Measurements from ENCODE around the gene MAP7D3.
"Not testable (repeated sequence)": the region's sequence is repeated elsewhere in the genome, so short reads cannot be mapped to it uniquely, and the experiment has no call there.

Gene MAP7D3

GRCh38 chrX:136246201-136246600 lies 5.0 kb downstream of the MAP7D3 start:
- DNase-seq, result no peak

GRCh38 chrX:136237849-136238248 lies 13.4 kb downstream of the MAP7D3 start:
- not testable (repeated sequence) for DNase-seq

- DNase-seq, result no peak
Measured at GRCh38 chrX:136237074-136237473, 14.1 kb downstream of the MAP7D3 start.

- no peak for DNase-seq
Measured at GRCh38 chrX:136228839-136229207, 22.4 kb downstream of the MAP7D3 start.

- DNase-seq, result peak; percentile 28
Measured at GRCh38 chrX:136227948-136228838, 23.0 kb downstream of the MAP7D3 start.

- no peak for DNase-seq
Measured at GRCh38 chrX:136227074-136227473, 24.1 kb downstream of the MAP7D3 start.

- no peak for DNase-seq
Measured at GRCh38 chrX:136221851-136222513, 29.2 kb downstream of the MAP7D3 start.

- DNase-seq, result no peak
Measured at GRCh38 chrX:136220951-136221350, 30.2 kb downstream of the MAP7D3 start.

- no peak for DNase-seq
Measured at GRCh38 chrX:136220540-136220939, 30.7 kb downstream of the MAP7D3 start.

- no peak for DNase-seq
Measured at GRCh38 chrX:136219893-136220292, 31.3 kb downstream of the MAP7D3 start.

- no peak for DNase-seq
Measured at GRCh38 chrX:136215559-136215958, 35.6 kb downstream of the MAP7D3 start.

- no peak for DNase-seq
Measured at GRCh38 chrX:136214551-136214950, 36.6 kb downstream of the MAP7D3 start.

- DNase-seq, result no peak
Measured at GRCh38 chrX:136212557-136213111, 38.6 kb downstream of the MAP7D3 start.

- no peak for DNase-seq
Measured at GRCh38 chrX:136211766-136212556, 39.2 kb downstream of the MAP7D3 start.

- DNase-seq, result no peak
Measured at GRCh38 chrX:136210806-136211205, 40.4 kb downstream of the MAP7D3 start.

GRCh38 chrX:136210243-136210642 lies 41.0 kb downstream of the MAP7D3 start:
- DNase-seq, result no peak

GRCh38 chrX:136209751-136210150 lies 41.4 kb downstream of the MAP7D3 start:
- no peak for DNase-seq

- peak; percentile 49 for DNase-seq
Measured at GRCh38 chrX:136209016-136209738, 42.0 kb downstream of the MAP7D3 start.

GRCh38 chrX:136207546-136207945 lies 43.7 kb downstream of the MAP7D3 start:
- no peak for DNase-seq

GRCh38 chrX:136206916-136207315 lies 44.3 kb downstream of the MAP7D3 start:
- no peak for DNase-seq

GRCh38 chrX:136205882-136206380 lies 45.3 kb downstream of the MAP7D3 start:
- DNase-seq, result no peak

GRCh38 chrX:136204571-136204970 lies 46.6 kb downstream of the MAP7D3 start:
- peak; percentile 25 for DNase-seq

Data from CD4-positive, alpha-beta T cell treated with Interleukin-6 for 4 hours (primary cell).